Right lobe of liver (tissue), 6 donors: ENCODE data around the gene COL23A1. TPM values are rescaled to one million over a fixed set of nuclear protein-coding genes. Genes with fewer than 3 reads are reported as not detected.

Source experiments
- ATAC-seq, 4 donors: fragments of 200-7000 bp; cut with Tn5 transposase; one replicate each; pipeline ENCODE4 v1.9.1; 2020; ENCODE audit warnings: mild to moderate bottlenecking in 4 of 4, moderate library complexity in 4 of 4
- DNase-seq, 3 donors: peaks; one replicate each; pipeline ENCODE4 v3.0.0-alpha.2; 2020
- H3K27ac ChIP-seq, 3 donors: fragments of 200-600 bp; one replicate each; pipeline ENCODE4 v1.8.0; 2022
- H3K27me3 ChIP-seq, 2 donors: fragments of 200-600 bp; one replicate each; pipeline ENCODE4 v1.8.0; 2022
- H3K36me3 ChIP-seq, 4 donors: fragments of 200-600 bp; sonication (generic) in 1 of 4; one replicate each; pipeline versions ENCODE4 v1.5.1 to v1.8.0; 2017 to 2022; ENCODE audit warnings: control low read depth in 1 of 4
- H3K4me1 ChIP-seq, 4 donors: fragments of 200-600 bp; sonication (generic) in 1 of 4; one replicate each; pipeline versions ENCODE4 v1.5.1 to v1.8.0; 2017 to 2022; ENCODE audit warnings: control low read depth in 1 of 4
- H3K4me3 ChIP-seq, 3 donors: fragments of 200-600 bp; one replicate each; pipeline ENCODE4 v1.8.0; 2022
- H3K9me3 ChIP-seq, 4 donors: fragments of 200-600 bp; sonication (generic) in 1 of 4; one replicate each; pipeline versions ENCODE4 v1.5.1 to v1.8.0; 2017 to 2022; ENCODE audit warnings: control low read depth in 1 of 4
- CTCF ChIP-seq, 4 donors: fragments of 200-600 bp in 3 of 4; fragments of 450-650 bp in 1 of 4; IDR thresholded peaks; one replicate each; pipeline versions ENCODE4 v1.5.1 to v1.8.0; 2016 to 2022; ENCODE audit warnings: antibody characterized with exemption in 4 of 4, mild to moderate bottlenecking in 2 of 4
- POLR2A ChIP-seq: fragments of 450-650 bp; IDR thresholded peaks from one replicate; pipeline ENCODE4 v1.6.1; 2017; ENCODE audit warnings: antibody characterized with exemption, mild to moderate bottlenecking
- WGBS: methylation state at CpG from one replicate; pipeline ENCODE4 v1.1.6; 2018; ENCODE audit warnings: low coverage, low lambda C conversion rate; ENCODE audit not compliant: insufficient coverage; ENCODE audit errors: missing lambda C conversion rate; 5-methylcytosine and 5-hydroxymethylcytosine counted together
- intact Hi-C, 2 donors: fragments of 100-400 bp; cut with DNase I; formaldehyde crosslinking; loops; one replicate each; pipeline versions ENCODE4 v1.11.2 to v1.14.1; 2022
- total RNA-seq, 6 experiments: library from RNA; depleted of rRNA in 2 of 6; stranded (reverse); fragments of >200 nt in 2 of 6; fragmentation: NEBNext Ultra II Directional in 3 of 6; extraction: Animal tissue kit (Norgen Biotek cat#: 25700) in 3 of 6; gene quantifications; one replicate each; pipeline versions ENCODE4 v1.1.0 to v1.2.4, GENCODE V29; 2016 to 2023
- donor health status: DM: no; HTN: yes; CAD: no.
- donor health status: DM: no; HTN: no; CAD: no.
- donor health status: DM: no; HTN: no; CAD: no.
- donor health status: DM: no; HTN: yes; CAD: no.
- donor health status: DM: no; HTN: yes; CAD: no.

The COL23A1 gene
- total RNA-seq, 6 experiments from 2014 or later, result 0.25 to 1.2 (median 0.50) TPM

- TF ChIP-seq CTCF (IDR thresholded peaks at IDR 0.05), result no peak
- TF ChIP-seq POLR2A, result no peak
- H3K27ac ChIP-seq, result no peak overlapping the region
- ATAC-seq (peak in 1 of 4 donors; percentile 21), DNase-seq (peak in 2 of 3 donors; percentile 25 to 28)
- whole genome bisulfite sequencing, result 100% methylated on average over 4 of the region's 8 CpGs
- H3K4me1 ChIP-seq, result no peaks in the 10 kb centered on the region
- H3K36me3 ChIP-seq, result no peaks in the 10 kb centered on the region
- no peak overlapping the region for H3K4me3 ChIP-seq
- no peaks in the 10 kb centered on the region for H3K9me3 ChIP-seq
- intact Hi-C loops, result no loop called here
- H3K27me3 ChIP-seq, result no peaks in the 10 kb centered on the region
Observed at GRCh38 chr5:178297751-178298150, 292.4 kb downstream of the COL23A1 start.

GRCh38 chr5:178296066-178296465 is 294.1 kb downstream of the COL23A1 start:
- H3K27ac ChIP-seq, result no peak overlapping the region
- ATAC-seq, result no peak
- intact Hi-C loops, result no loop called here
- H3K27me3 ChIP-seq, result no peaks in the 10 kb centered on the region
- DNase-seq, result no peak
- no peak overlapping the region for H3K4me3 ChIP-seq
- H3K9me3 ChIP-seq, result no peaks in the 10 kb centered on the region
- WGBS, result 83% methylated on average over 2 of the region's 6 CpGs
- TF ChIP-seq POLR2A, result no peak
- TF ChIP-seq CTCF (IDR thresholded peaks at IDR 0.05), result no peak
- no peaks in the 10 kb centered on the region for H3K36me3 ChIP-seq
- H3K4me1 ChIP-seq, result no peaks in the 10 kb centered on the region

- ATAC-seq (no peak), DNase-seq (no peak)
- H3K9me3 ChIP-seq, result no peaks in the 10 kb centered on the region
- intact Hi-C loops, result no loop called here
- H3K36me3 ChIP-seq, result no peaks in the 10 kb centered on the region
- H3K27me3 ChIP-seq, result no peaks in the 10 kb centered on the region
- TF ChIP-seq CTCF (IDR thresholded peaks at IDR 0.05) (no peak), POLR2A (no peak)
- no peaks in the 10 kb centered on the region for H3K4me1 ChIP-seq
- H3K4me3 ChIP-seq, result no peak overlapping the region
- H3K27ac ChIP-seq, result no peak overlapping the region
Observed at GRCh38 chr5:178295589-178295988, 294.6 kb downstream of the COL23A1 start.

- no peak for TF ChIP-seq CTCF (IDR thresholded peaks at IDR 0.05)
- no peak for TF ChIP-seq POLR2A
- ATAC-seq, result no peak
- no peaks in the 10 kb centered on the region for H3K36me3 ChIP-seq
- no peak overlapping the region for H3K27ac ChIP-seq
- no peaks in the 10 kb centered on the region for H3K27me3 ChIP-seq
- 68% methylated on average over 2 of the region's 7 CpGs for WGBS
- no peak for DNase-seq
- no peaks in the 10 kb centered on the region for H3K4me1 ChIP-seq
- no peaks in the 10 kb centered on the region for H3K9me3 ChIP-seq
- no peak overlapping the region for H3K4me3 ChIP-seq
- intact Hi-C loops, result no loop called here
Observed at GRCh38 chr5:178293815-178294214, 296.4 kb downstream of the COL23A1 start.

GRCh38 chr5:178293400-178293799 is 296.8 kb downstream of the COL23A1 start:
- H3K4me1 ChIP-seq, result no peaks in the 10 kb centered on the region
- H3K27me3 ChIP-seq, result no peaks in the 10 kb centered on the region
- TF ChIP-seq POLR2A (no peak), CTCF (IDR thresholded peaks at IDR 0.05) (no peak)
- 41% methylated on average over 3 of the region's 6 CpGs for WGBS
- H3K36me3 ChIP-seq, result no peaks in the 10 kb centered on the region
- no peak for ATAC-seq
- no peak overlapping the region for H3K27ac ChIP-seq
- intact Hi-C loops, result no loop called here
- H3K9me3 ChIP-seq, result no peaks in the 10 kb centered on the region
- peak in 2 of 3 donors; percentile 10 to 30 for DNase-seq
- H3K4me3 ChIP-seq, result no peak overlapping the region
